HCT116 (cell line): Measurements from ENCODE around the gene NCKAP5. TPM values are rescaled to one million over a fixed set of nuclear protein-coding genes. Genes with fewer than 3 reads are reported as not detected.

Experiments used
- ATAC-seq: fragments of 200-7000 bp; cut with Tn5 transposase; 2 replicates; pipeline ENCODE4 v1.9.1; 2020; ENCODE audit warnings: mild to moderate bottlenecking, moderate library complexity
- BruUV-seq: library from RNA; stranded (reverse); fragments of 400-500 nt; replicated peaks from 2 replicates; lab custom pipeline; 2021; lab: Mats Ljungman, UMichigan
- CTCF ChIA-PET: fragments of 300-600 bp; sonication (Branson Sonifier 250); formaldehyde crosslinking; loops from one replicate; lab custom pipeline; 2021; ENCODE audit warnings: antibody characterized with exemption; lab: Charles Lee
- POLR2A ChIA-PET: fragments of 300-600, 350-600 bp; sonication (Branson Sonifier 250); formaldehyde crosslinking; loops from one replicate; lab custom pipeline; 2021; ENCODE audit warnings: antibody characterized with exemption; lab: Charles Lee
- RAD21 ChIA-PET, 2 experiments: fragments of 300-600 bp; sonication (Branson Sonifier 250); formaldehyde crosslinking; loops; one replicate each; lab custom pipeline; 2023; ENCODE audit warnings: low total read pairs in 2 of 2; ENCODE audit not compliant: uncharacterized antibody in 2 of 2, unreplicated experiment in 2 of 2, low non-redundant PET in 1 of 2; lab: Charles Lee
- DNase-seq: peaks from one replicate; pipeline ENCODE4 v3.0.0-alpha.2; 2010; ENCODE audit warnings: low read depth, low spot score
- H2AFZ ChIP-seq: fragments of 200-600 bp; shearing (Covaris generic), sonication (generic); 2 replicates; pipeline ENCODE4 v1.6.1; 2017; ENCODE audit warnings: low read depth, mixed run types, mixed read lengths, antibody characterized with exemption, low read length; ENCODE audit not compliant: poor library complexity, severe bottlenecking
- H3K27ac ChIP-seq: 2 replicates; pipeline ENCODE4 v1.5.1; 2012; ENCODE audit warnings: low read depth, low read length
- H3K27me3 ChIP-seq: fragments of 200-600 bp; sonication (generic); 2 replicates; pipeline ENCODE4 v1.6.1; 2016; ENCODE audit warnings: mixed run types, low read length, mixed read lengths; ENCODE audit not compliant: insufficient read depth
- H3K36me3 ChIP-seq, 2 experiments: fragments of 200-500 bp in 1 of 2; fragments of 200-600 bp in 1 of 2; sonication (Bioruptor generic) in 1 of 2; sonication (generic) in 1 of 2; 2 replicates each; pipeline versions ENCODE4 v1.5.1 to v1.6.1; 2014 to 2016; ENCODE audit warnings: low read length in 2 of 2, inconsistent platforms in 1 of 2, mixed read lengths in 1 of 2, mixed run types in 1 of 2; ENCODE audit not compliant: insufficient read depth in 2 of 2, control insufficient read depth in 1 of 2
- H3K4me1 ChIP-seq, 2 experiments: fragments of 200-600 bp in 1 of 2; sonication (generic) in 1 of 2; 2 replicates each; pipeline versions ENCODE4 v1.5.1 to v1.6.1; 2012 to 2017; ENCODE audit warnings: low read length in 2 of 2, inconsistent platforms in 1 of 2, mild to moderate bottlenecking in 1 of 2, mixed read lengths in 1 of 2, mixed run types in 1 of 2, moderate library complexity in 1 of 2; ENCODE audit not compliant: insufficient read depth in 2 of 2, control insufficient read depth in 1 of 2
- H3K4me2 ChIP-seq: fragments of 200-600 bp; sonication (generic); 2 replicates; pipeline ENCODE4 v1.6.1; 2017; ENCODE audit warnings: mixed run types, low read length, mixed read lengths
- H3K4me3 ChIP-seq, 2 experiments: fragments of 200-600 bp in 1 of 2; sonication (generic) in 1 of 2; replicated peaks in 1 of 2; 2 replicates each; pipeline ENCODE4 v1.5.1; 2011 to 2016; ENCODE audit warnings: low read length in 2 of 2, control low read depth in 1 of 2, low read depth in 1 of 2, mild to moderate bottlenecking in 1 of 2, mixed read lengths in 1 of 2, mixed run types in 1 of 2
- H3K79me2 ChIP-seq: fragments of 200-600 bp; sonication (generic); 2 replicates; pipeline ENCODE4 v1.6.1; 2017; ENCODE audit warnings: mild to moderate bottlenecking, mixed run types, low read length, moderate library complexity, mixed read lengths; ENCODE audit not compliant: insufficient read depth
- H3K9ac ChIP-seq: fragments of 200-600 bp; sonication (generic); 2 replicates; pipeline ENCODE4 v1.6.1; 2016; ENCODE audit warnings: low read length, mixed read lengths
- H3K9me2 ChIP-seq: fragments of 200-600 bp; sonication (generic), shearing (Covaris generic); 2 replicates; pipeline ENCODE4 v1.6.1; 2017; ENCODE audit warnings: mixed run types, mild to moderate bottlenecking, moderate library complexity; ENCODE audit not compliant: insufficient read depth
- H3K9me3 ChIP-seq, 2 experiments: fragments of 200-500 bp in 1 of 2; fragments of 200-600 bp in 1 of 2; sonication (Bioruptor generic) in 1 of 2; sonication (generic) in 1 of 2; 2 replicates each; pipeline ENCODE4 v1.6.1; 2014 to 2017; ENCODE audit warnings: low read length in 2 of 2, mixed read lengths in 2 of 2, inconsistent platforms in 1 of 2, low read depth in 1 of 2, mild to moderate bottlenecking in 1 of 2, mixed run types in 1 of 2, moderate library complexity in 1 of 2; ENCODE audit not compliant: control insufficient read depth in 1 of 2, insufficient read depth in 1 of 2
- H4K20me1 ChIP-seq: fragments of 200-600 bp; sonication (generic), shearing (Covaris generic); 2 replicates; pipeline ENCODE4 v1.6.1; 2017; ENCODE audit warnings: mixed run types, mild to moderate bottlenecking, moderate library complexity; ENCODE audit not compliant: insufficient read depth
- CTCF ChIP-seq, 3 experiments: fragments of 200-600 bp in 1 of 3; sonication (generic) in 1 of 3; IDR thresholded peaks in 2 of 3; conservative IDR thresholded peaks in 1 of 3; 2 replicates each; pipeline ENCODE4 v1.5.1; 2012 to 2017; ENCODE audit warnings: low read depth in 2 of 3, low read length in 2 of 3, antibody characterized with exemption in 1 of 3, borderline replicate concordance in 1 of 3, control low read depth in 1 of 3, mild to moderate bottlenecking in 1 of 3, mixed read lengths in 1 of 3, mixed run types in 1 of 3, moderate library complexity in 1 of 3; ENCODE audit not compliant: insufficient read depth in 1 of 3
- EGR1 ChIP-seq: IDR thresholded peaks from 2 replicates; pipeline ENCODE4 v1.6.1; 2012; ENCODE audit warnings: low read depth
- ELF1 ChIP-seq: IDR thresholded peaks from 2 replicates; pipeline ENCODE4 v1.6.1; 2012; ENCODE audit warnings: low read depth, borderline replicate concordance
- EZH2 ChIP-seq: fragments of 200-600 bp; sonication (generic); IDR thresholded peaks from 2 replicates; pipeline ENCODE4 v1.6.1; 2017; ENCODE audit warnings: antibody characterized with exemption, mixed run types
- POLR2AphosphoS5 ChIP-seq: IDR thresholded peaks from 2 replicates; pipeline ENCODE4 v1.6.1; 2011; ENCODE audit warnings: mild to moderate bottlenecking, low read depth, low read length, moderate library complexity
- TCF7L2 ChIP-seq: IDR thresholded peaks from 2 replicates; pipeline ENCODE4 v1.7.0; 2011; ENCODE audit warnings: borderline replicate concordance, inconsistent platforms; ENCODE audit not compliant: insufficient read depth, insufficient read length; ENCODE audit errors: extremely low read depth
- ZFX ChIP-seq: fragments of 450-650 bp; IDR thresholded peaks from 2 replicates; pipeline ENCODE4 v1.6.1; 2017
- ZNF274 ChIP-seq: fragments of 200-500 bp; sonication (Bioruptor generic); IDR thresholded peaks from 2 replicates; pipeline ENCODE4 v1.6.1; 2014; ENCODE audit warnings: mild to moderate bottlenecking, low read depth, low read length, inconsistent platforms
- intact Hi-C: fragments of 100-400 bp; cut with micrococcal nuclease; formaldehyde crosslinking; loops from 2 replicates; pipeline ENCODE4 v1.10.0; 2022
- total RNA-seq: library from RNA; stranded (reverse); gene quantifications from one replicate; pipeline ENCODE4 v1.2.1, GENCODE V29; 2021; ENCODE audit not compliant: unreplicated experiment
- TF ChIP-seq, protein P1 (sequence below): IDR thresholded peaks from 2 replicates; pipeline ENCODE4 v1.6.1; 2012; ENCODE audit warnings: low read depth

NCKAP5 gene
- total RNA-seq, 1 experiment from 2014 or later: 0.30 TPM

DNA sequence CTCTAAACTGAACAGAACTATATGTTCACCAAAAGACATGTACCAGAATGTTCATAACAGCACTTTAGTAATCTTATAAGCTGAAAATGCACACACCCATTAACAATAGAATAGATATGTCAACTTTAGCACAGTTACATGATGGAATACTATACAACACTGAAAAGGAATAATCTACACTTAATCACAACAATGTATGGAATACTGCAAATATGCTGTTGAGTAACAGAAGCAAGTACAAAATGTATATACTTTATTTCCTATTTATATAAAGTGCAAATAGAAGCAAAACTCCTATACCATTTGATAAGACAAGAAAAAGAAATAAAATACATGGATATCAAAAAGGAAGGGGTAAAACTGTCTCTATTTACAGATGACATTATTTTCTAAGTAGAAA, 352.8 kb downstream of the NCKAP5 start:
- intact Hi-C loops: no loop called here
- Histone ChIP-seq H3K4me2 (no peak overlapping the region), H3K27ac (no peak overlapping the region), H2AFZ (no peak overlapping the region), H3K4me3 (no peak overlapping the region), H3K4me1 (no peaks in the 10 kb centered on the region), H3K9ac (no peak overlapping the region), H3K79me2 (no peaks in the 10 kb centered on the region), H3K9me2 (no peaks in the 10 kb centered on the region), H3K36me3 (no peaks in the 10 kb centered on the region), H3K9me3 (no peaks in the 10 kb centered on the region), H4K20me1 (no peaks in the 10 kb centered on the region), H3K27me3 (no peaks in the 10 kb centered on the region)
- POLR2A ChIA-PET: no interaction called here
- no peak for ATAC-seq
- CTCF ChIA-PET: no interaction called here
- DNase-seq: no peak
- TF ChIP-seq ZFX (no peak), TCF7L2 (no peak), EZH2 (no peak), ZNF274 (no peak), EGR1 (no peak), ELF1 (no peak), POLR2AphosphoS5 (no peak), CTCF (IDR thresholded peaks at IDR 0.05 in 2 of 3, conservative IDR thresholded peaks at IDR 0.05 in 1 of 3; ENCODE audit: borderline replicate concordance in 1 of 3, insufficient read depth in 1 of 3, low read depth in 2 of 3, low read length in 2 of 3) (no peak)
- TF ChIP-seq, protein P1, sequence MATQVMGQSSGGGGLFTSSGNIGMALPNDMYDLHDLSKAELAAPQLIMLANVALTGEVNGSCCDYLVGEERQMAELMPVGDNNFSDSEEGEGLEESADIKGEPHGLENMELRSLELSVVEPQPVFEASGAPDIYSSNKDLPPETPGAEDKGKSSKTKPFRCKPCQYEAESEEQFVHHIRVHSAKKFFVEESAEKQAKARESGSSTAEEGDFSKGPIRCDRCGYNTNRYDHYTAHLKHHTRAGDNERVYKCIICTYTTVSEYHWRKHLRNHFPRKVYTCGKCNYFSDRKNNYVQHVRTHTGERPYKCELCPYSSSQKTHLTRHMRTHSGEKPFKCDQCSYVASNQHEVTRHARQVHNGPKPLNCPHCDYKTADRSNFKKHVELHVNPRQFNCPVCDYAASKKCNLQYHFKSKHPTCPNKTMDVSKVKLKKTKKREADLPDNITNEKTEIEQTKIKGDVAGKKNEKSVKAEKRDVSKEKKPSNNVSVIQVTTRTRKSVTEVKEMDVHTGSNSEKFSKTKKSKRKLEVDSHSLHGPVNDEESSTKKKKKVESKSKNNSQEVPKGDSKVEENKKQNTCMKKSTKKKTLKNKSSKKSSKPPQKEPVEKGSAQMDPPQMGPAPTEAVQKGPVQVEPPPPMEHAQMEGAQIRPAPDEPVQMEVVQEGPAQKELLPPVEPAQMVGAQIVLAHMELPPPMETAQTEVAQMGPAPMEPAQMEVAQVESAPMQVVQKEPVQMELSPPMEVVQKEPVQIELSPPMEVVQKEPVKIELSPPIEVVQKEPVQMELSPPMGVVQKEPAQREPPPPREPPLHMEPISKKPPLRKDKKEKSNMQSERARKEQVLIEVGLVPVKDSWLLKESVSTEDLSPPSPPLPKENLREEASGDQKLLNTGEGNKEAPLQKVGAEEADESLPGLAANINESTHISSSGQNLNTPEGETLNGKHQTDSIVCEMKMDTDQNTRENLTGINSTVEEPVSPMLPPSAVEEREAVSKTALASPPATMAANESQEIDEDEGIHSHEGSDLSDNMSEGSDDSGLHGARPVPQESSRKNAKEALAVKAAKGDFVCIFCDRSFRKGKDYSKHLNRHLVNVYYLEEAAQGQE: no peak
- RAD21 ChIA-PET: no interaction called here
- BruUV-seq: no TSS peak
